HepG2 (cell line): ENCODE data around the gene CAPRIN2. TPM values are rescaled to one million over a fixed set of nuclear protein-coding genes. Genes with fewer than 3 reads are reported as not detected.

Experiments used
- ADNP ChIP-seq: sonication (generic); formaldehyde crosslinking; IDR thresholded peaks from 2 replicates; pipeline ENCODE4 v1.4.0; 2020; ENCODE audit warnings: missing genetic modification reagents
- ATF5 ChIP-seq: sonication (generic); formaldehyde crosslinking; IDR thresholded peaks from 2 replicates; pipeline ENCODE4 v1.4.0; 2020; ENCODE audit warnings: mild to moderate bottlenecking, low read depth, missing genetic modification reagents
- FOXA1 ChIP-seq, 2 experiments: fragments of 450-650 bp in 1 of 2; sonication (generic) in 1 of 2; formaldehyde crosslinking in 1 of 2; IDR thresholded peaks; 2 replicates each; pipeline versions ENCODE4 v1.4.0 to v1.6.1; 2016 to 2020; ENCODE audit warnings: missing genetic modification reagents in 1 of 2
- GMEB1 ChIP-seq: sonication (generic); formaldehyde crosslinking; IDR thresholded peaks from 2 replicates; pipeline ENCODE4 v1.5.1; 2020; ENCODE audit warnings: missing genetic modification reagents, mild to moderate bottlenecking, borderline replicate concordance
- GPN1 ChIP-seq: sonication (generic); formaldehyde crosslinking; IDR thresholded peaks from 2 replicates; pipeline ENCODE4 v1.5.1; 2020; ENCODE audit warnings: missing genetic modification reagents, borderline replicate concordance
- JDP2 ChIP-seq: sonication (generic); formaldehyde crosslinking; IDR thresholded peaks from 2 replicates; pipeline ENCODE4 v1.8.1; 2022; ENCODE audit warnings: missing genetic modification reagents, borderline replicate concordance
- NBN ChIP-seq: fragments of 450-650 bp; conservative IDR thresholded peaks from 2 replicates; pipeline ENCODE4 v1.6.1; 2017
- PRDM4 ChIP-seq: sonication (generic); formaldehyde crosslinking; IDR thresholded peaks from 2 replicates; pipeline ENCODE4 v1.9.0; 2021; ENCODE audit warnings: missing genetic modification reagents, borderline replicate concordance
- SETDB1 ChIP-seq: sonication (generic); formaldehyde crosslinking; IDR thresholded peaks from 2 replicates; pipeline ENCODE4 v1.5.1; 2020; ENCODE audit warnings: missing genetic modification reagents, mild to moderate bottlenecking, borderline replicate concordance
- SIN3B ChIP-seq: fragments of 150-350 bp; IDR thresholded peaks from 2 replicates; pipeline ENCODE4 v1.6.1; 2014; ENCODE audit warnings: low read length
- TARDBP ChIP-seq: sonication (generic); formaldehyde crosslinking; IDR thresholded peaks from 2 replicates; pipeline ENCODE4 v1.8.0; 2022; ENCODE audit warnings: mild to moderate bottlenecking, missing genetic modification reagents
- TSC22D2 ChIP-seq: sonication (generic); formaldehyde crosslinking; IDR thresholded peaks from 2 replicates; pipeline ENCODE4 v1.5.1; 2020; ENCODE audit warnings: missing genetic modification reagents, mild to moderate bottlenecking, borderline replicate concordance
- ZFP82 ChIP-seq: sonication (generic); formaldehyde crosslinking; IDR thresholded peaks from 2 replicates; pipeline ENCODE4 v1.5.1; 2020; ENCODE audit warnings: mild to moderate bottlenecking, missing genetic modification reagents, borderline replicate concordance
- ZNF33A ChIP-seq: sonication (generic); formaldehyde crosslinking; IDR thresholded peaks from 2 replicates; pipeline ENCODE4 v1.5.1; 2020; ENCODE audit warnings: missing genetic modification reagents, mild to moderate bottlenecking, moderate library complexity, borderline replicate concordance
- ZNF383 ChIP-seq: sonication (generic); formaldehyde crosslinking; IDR thresholded peaks from 2 replicates; pipeline ENCODE4 v1.4.0; 2020; ENCODE audit warnings: missing genetic modification reagents, mild to moderate bottlenecking, borderline replicate concordance
- ZNF512B ChIP-seq: sonication (generic); formaldehyde crosslinking; IDR thresholded peaks from 2 replicates; pipeline ENCODE4 v1.5.1; 2020; ENCODE audit warnings: missing genetic modification reagents, mild to moderate bottlenecking, borderline replicate concordance
- ZXDC ChIP-seq: sonication (generic); formaldehyde crosslinking; IDR thresholded peaks from 2 replicates; pipeline ENCODE4 v1.5.0; 2020; ENCODE audit warnings: mild to moderate bottlenecking, missing genetic modification reagents
- polyA plus RNA-seq, 8 experiments: library from polyadenylated mRNA; depleted of rRNA in 3 of 8; stranded (reverse) in 7 of 8; unstranded in 1 of 8; fragments of >200 nt; fragmentation: Illumina TruSeq in 4 of 8; extraction: Trizol in 4 of 8; gene quantifications; 2 replicates each; pipeline versions ENCODE4 v1.2.1 to v1.2.3, GENCODE V29; 2011 to 2016; ENCODE audit warnings: low read depth in 4 of 8, missing spikeins in 1 of 8, mixed read lengths in 1 of 8; ENCODE audit not compliant: insufficient read depth in 1 of 8
- total RNA-seq, 5 experiments: library from RNA; depleted of rRNA; stranded (reverse); fragments of >200 nt; fragmentation: Illumina TruSeq; extraction: Trizol; gene quantifications; 2 replicates each; pipeline ENCODE4 v1.2.3, GENCODE V29; 2016; ENCODE audit warnings: low read depth in 1 of 5

CAPRIN2 gene
- total and polyA plus RNA-seq, 2 of the 13 experiments (the other 11 are each of a cell fraction or from before 2014, with no cell fraction given) = 21.7 to 30.6 TPM

GRCh38 chr12:30695199-30696102 lies 59.3 kb downstream of the CAPRIN2 start, which contains the start of gene IPO8 (continued):
- no peak for TF ChIP-seq GPN1 (CRISPR knock-in tag)
- TF ChIP-seq ADNP = no peak
- TF ChIP-seq ZNF33A = no peak
- no peak for TF ChIP-seq SIN3B
- no peak for TF ChIP-seq ZXDC
- TF ChIP-seq PRDM4 (CRISPR knock-in tag) = no peak
- TF ChIP-seq FOXA1 (IDR thresholded peaks at IDR 0.05) = no peak
- peak; percentile 38; the same call in 1 of the 2 replicates for TF ChIP-seq FOXA1 (CRISPR knock-in tag; IDR thresholded peaks at IDR 0.05)
- no peak for TF ChIP-seq NBN
- TF ChIP-seq GMEB1 = peak; percentile 67
- no peak for TF ChIP-seq ZNF383
- no peak for TF ChIP-seq ZNF512B
- no peak for TF ChIP-seq SETDB1
- no peak; the same call in 1 of the 2 replicates for TF ChIP-seq TARDBP (CRISPR knock-in tag)
- TF ChIP-seq TSC22D2 (CRISPR knock-in tag) = 0 out of 2 replicates have a peak, but pooled peaks have one; percentile 29
- TF ChIP-seq JDP2 = no peak
- TF ChIP-seq ZFP82 = no peak
- TF ChIP-seq ATF5 (CRISPR knock-in tag) = no peak
